GM10266 (cell line): ENCODE data around the gene NHSL2.

Experiments
- DNase-seq: peaks from one replicate; pipeline ENCODE4 v3.0.0; 2012; ENCODE audit errors: extremely low spot score
- CTCF ChIP-seq: IDR thresholded peaks from 2 replicates; pipeline ENCODE4 v1.5.1; 2012; ENCODE audit warnings: mild to moderate bottlenecking, low read depth; ENCODE audit not compliant: control insufficient read depth, insufficient read depth; ENCODE audit errors: missing control alignments

NHSL2 gene

DNA sequence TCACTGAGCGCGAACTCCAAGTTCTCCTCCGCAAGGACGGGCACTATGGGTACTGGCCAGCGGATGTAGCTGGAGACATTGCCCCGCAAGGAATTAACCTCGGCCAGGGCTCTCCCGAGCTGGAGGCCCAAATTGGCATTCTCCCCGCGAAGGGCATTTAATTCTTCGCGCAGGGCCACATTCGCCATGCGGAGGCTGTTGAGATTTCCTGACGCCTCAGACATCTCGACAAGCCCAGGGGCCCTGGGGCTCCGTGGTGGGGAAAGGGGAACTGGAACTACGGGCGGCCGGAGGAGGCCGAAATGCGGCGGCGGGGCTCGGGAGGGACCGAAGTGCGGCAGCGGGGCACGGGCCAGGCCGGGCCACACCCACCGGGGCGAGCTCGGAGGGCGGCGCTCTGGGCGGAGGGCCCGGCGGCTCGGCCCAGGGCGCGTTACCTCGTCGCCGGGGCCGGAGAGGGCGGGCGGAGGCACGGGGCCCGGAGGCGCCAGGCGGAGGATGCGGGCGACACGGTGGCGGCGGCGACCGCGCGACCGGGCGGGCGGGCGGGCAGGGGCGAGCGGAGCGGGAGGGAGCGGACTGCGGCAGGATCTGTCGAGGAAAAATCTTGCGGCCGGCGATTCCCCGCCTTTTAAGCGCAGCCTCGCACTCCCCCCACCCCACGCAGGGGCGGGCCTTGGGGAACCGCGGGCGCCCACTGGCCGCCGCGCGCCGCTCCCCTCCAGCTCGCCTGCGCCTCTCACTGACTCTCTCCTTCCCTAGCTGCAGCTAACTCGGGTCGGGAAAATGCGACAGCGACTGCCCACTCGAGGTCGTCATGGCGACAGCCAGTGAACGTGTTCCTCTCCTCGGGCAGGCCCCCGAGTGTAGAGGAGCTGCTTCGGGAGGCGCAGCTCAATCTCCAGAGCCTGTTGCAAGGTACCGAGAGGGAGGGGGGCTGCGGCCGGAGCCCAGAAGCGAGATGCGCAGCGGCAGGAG lies 221.0 kb downstream of the NHSL2 start, which contains the start of gene RTL5:
Gene RTL5 (minus strand): TSS at position 599 of the 978 bp plus-strand sequence.
- peak; percentile 40 for DNase-seq
- no peak for TF ChIP-seq CTCF

GRCh38 chrX:72132456-72132855 lies 221.8 kb downstream of the NHSL2 start:
- no peak for DNase-seq
- TF ChIP-seq CTCF = no peak

GRCh38 chrX:72133851-72134546 lies 223.4 kb downstream of the NHSL2 start:
- no peak for DNase-seq
- TF ChIP-seq CTCF = no peak

DNA sequence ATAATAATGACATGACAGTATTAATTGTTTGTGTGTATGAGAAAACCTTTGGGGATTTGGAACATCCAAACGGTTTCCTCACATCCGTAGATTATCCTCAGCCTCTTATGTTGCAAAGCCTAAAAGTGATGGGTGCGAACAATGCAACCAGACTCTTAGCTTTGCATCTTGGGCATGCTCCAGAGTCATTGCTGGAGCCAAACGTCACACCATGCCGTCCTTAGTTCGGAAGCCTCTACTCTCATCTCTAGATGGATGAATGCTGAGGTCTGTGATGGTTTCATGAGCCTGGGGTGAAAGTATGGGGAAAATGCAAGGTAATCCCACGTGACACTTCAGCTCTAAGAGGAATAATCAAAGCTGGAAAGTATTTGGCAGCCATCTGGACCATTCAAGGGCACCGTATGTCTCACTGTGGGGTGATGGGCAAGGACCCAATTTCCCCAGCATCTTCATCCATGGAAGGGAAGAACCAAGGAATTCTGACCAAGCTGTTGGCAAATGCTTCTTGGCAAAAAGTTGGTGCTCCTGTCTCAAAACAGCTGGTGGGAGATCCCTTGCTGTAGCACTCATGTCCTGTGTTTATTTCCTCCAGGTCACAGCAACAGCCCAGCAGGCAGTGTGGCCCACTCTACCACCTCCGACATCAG lies 227.3 kb downstream of the NHSL2 start:
- DNase-seq = no peak
- TF ChIP-seq CTCF = no peak

GRCh38 chrX:72139538-72139937 lies 228.9 kb downstream of the NHSL2 start:
- TF ChIP-seq CTCF = no peak
- no peak for DNase-seq

GRCh38 chrX:72141372-72142004 lies 230.8 kb downstream of the NHSL2 start:
- no peak for TF ChIP-seq CTCF
- DNase-seq = no peak
